Measurements from ENCODE around the gene MYLK. TPM values are rescaled to one million over a fixed set of nuclear protein-coding genes. Genes with fewer than 3 reads are reported as not detected.

Gene MYLK
- total and polyA plus RNA-seq, 9 of the 15 experiments (the other 6 are each of a cell fraction or from before 2014, with no cell fraction given): 0.11 to 0.53 (median 0.18) TPM; not detected in 2

DNA sequence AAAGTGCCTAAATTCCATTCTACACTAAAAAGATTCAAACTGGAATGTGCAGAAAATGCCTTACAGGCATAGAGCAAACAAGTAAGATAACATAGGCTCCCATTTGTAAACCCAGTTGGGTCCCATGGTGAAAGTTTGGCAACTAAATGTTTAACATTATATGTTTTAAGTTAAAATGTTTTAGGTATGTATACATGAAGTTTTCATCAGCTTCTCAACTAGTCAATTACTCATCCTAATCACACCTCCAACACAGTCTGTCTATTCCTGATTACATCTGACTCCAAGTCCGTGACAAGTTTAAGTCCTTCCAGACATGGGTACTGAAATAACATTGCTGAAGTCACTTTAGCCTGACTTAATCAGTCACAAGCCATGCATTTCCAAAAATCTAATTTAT lies 25.0 kb downstream of the MYLK start (continued):
- TF ChIP-seq, protein P1, sequence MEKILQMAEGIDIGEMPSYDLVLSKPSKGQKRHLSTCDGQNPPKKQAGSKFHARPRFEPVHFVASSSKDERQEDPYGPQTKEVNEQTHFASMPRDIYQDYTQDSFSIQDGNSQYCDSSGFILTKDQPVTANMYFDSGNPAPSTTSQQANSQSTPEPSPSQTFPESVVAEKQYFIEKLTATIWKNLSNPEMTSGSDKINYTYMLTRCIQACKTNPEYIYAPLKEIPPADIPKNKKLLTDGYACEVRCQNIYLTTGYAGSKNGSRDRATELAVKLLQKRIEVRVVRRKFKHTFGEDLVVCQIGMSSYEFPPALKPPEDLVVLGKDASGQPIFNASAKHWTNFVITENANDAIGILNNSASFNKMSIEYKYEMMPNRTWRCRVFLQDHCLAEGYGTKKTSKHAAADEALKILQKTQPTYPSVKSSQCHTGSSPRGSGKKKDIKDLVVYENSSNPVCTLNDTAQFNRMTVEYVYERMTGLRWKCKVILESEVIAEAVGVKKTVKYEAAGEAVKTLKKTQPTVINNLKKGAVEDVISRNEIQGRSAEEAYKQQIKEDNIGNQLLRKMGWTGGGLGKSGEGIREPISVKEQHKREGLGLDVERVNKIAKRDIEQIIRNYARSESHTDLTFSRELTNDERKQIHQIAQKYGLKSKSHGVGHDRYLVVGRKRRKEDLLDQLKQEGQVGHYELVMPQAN (IDR thresholded peaks at IDR 0.05; ENCODE audit: borderline replicate concordance): no peak
- no peak for TF ChIP-seq JUND (IDR thresholded peaks at IDR 0.05; ENCODE audit: borderline replicate concordance, low read depth, low read length)
- no peak for TF ChIP-seq JUND (tag; IDR thresholded peaks at IDR 0.05; ENCODE audit: borderline replicate concordance, low read depth, low read length)
- TF ChIP-seq LEF1 (IDR thresholded peaks at IDR 0.05): no peak
- TF ChIP-seq ZSCAN29 (IDR thresholded peaks at IDR 0.05): no peak
- TF ChIP-seq, protein P2, sequence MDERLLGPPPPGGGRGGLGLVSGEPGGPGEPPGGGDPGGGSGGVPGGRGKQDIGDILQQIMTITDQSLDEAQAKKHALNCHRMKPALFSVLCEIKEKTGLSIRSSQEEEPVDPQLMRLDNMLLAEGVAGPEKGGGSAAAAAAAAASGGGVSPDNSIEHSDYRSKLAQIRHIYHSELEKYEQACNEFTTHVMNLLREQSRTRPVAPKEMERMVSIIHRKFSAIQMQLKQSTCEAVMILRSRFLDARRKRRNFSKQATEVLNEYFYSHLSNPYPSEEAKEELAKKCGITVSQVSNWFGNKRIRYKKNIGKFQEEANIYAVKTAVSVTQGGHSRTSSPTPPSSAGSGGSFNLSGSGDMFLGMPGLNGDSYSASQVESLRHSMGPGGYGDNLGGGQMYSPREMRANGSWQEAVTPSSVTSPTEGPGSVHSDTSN (CRISPR knock-in tag; IDR thresholded peaks at IDR 0.05; ENCODE audit: low read depth): no peak
- TF ChIP-seq, protein P2 (tag; conservative IDR thresholded peaks at IDR 0.05; ENCODE audit: low read depth): peak; percentile 50; the same call in 1 of the 2 replicates
- TF ChIP-seq ZNF431 (CRISPR knock-in tag; IDR thresholded peaks at IDR 0.05): no peak
- TF ChIP-seq, protein P3, sequence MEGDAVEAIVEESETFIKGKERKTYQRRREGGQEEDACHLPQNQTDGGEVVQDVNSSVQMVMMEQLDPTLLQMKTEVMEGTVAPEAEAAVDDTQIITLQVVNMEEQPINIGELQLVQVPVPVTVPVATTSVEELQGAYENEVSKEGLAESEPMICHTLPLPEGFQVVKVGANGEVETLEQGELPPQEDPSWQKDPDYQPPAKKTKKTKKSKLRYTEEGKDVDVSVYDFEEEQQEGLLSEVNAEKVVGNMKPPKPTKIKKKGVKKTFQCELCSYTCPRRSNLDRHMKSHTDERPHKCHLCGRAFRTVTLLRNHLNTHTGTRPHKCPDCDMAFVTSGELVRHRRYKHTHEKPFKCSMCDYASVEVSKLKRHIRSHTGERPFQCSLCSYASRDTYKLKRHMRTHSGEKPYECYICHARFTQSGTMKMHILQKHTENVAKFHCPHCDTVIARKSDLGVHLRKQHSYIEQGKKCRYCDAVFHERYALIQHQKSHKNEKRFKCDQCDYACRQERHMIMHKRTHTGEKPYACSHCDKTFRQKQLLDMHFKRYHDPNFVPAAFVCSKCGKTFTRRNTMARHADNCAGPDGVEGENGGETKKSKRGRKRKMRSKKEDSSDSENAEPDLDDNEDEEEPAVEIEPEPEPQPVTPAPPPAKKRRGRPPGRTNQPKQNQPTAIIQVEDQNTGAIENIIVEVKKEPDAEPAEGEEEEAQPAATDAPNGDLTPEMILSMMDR (IDR thresholded peaks at IDR 0.05 in 2 of 3, conservative IDR thresholded peaks at IDR 0.05 in 1 of 3; ENCODE audit: insufficient read depth in 2 of 3, low read depth in 1 of 3, low read length in 3 of 3): no peak
- no peak for TF ChIP-seq U2AF2 (optimal IDR thresholded peaks at IDR 0.05; ENCODE audit: low read depth, low read length)
- no peak for TF ChIP-seq ZNF224 (CRISPR knock-in tag; IDR thresholded peaks at IDR 0.05)
- no peak for TF ChIP-seq NFYB (IDR thresholded peaks at IDR 0.05; ENCODE audit: extremely low read depth, insufficient read length)
- TF ChIP-seq CHCHD3 (CRISPR knock-in tag; IDR thresholded peaks at IDR 0.05): no peak
- 0 out of 2 replicates have a peak, but pooled peaks have one; percentile 19 for TF ChIP-seq ARID1B (IDR thresholded peaks at IDR 0.05)
- no peak for TF ChIP-seq SMAD2 (IDR thresholded peaks at IDR 0.05; ENCODE audit: low read depth, low read length)

Measured in K562 (cell line).